B cell (primary cell): ENCODE results near the gene NKTR.

Source experiments
- EZH2 ChIP-seq: IDR thresholded peaks from 2 replicates; pipeline ENCODE4 v1.6.1; 2012; ENCODE audit warnings: borderline replicate concordance, low read depth, mild to moderate bottlenecking, moderate library complexity, low read length; ENCODE audit not compliant: insufficient read depth, poor library complexity, severe bottlenecking
- TF ChIP-seq, protein P1 (sequence below): fragments of 200-600 bp; IDR thresholded peaks from one replicate; pipeline ENCODE4 v1.8.0; 2022; ENCODE audit warnings: antibody characterized with exemption, mild to moderate bottlenecking

DNA sequence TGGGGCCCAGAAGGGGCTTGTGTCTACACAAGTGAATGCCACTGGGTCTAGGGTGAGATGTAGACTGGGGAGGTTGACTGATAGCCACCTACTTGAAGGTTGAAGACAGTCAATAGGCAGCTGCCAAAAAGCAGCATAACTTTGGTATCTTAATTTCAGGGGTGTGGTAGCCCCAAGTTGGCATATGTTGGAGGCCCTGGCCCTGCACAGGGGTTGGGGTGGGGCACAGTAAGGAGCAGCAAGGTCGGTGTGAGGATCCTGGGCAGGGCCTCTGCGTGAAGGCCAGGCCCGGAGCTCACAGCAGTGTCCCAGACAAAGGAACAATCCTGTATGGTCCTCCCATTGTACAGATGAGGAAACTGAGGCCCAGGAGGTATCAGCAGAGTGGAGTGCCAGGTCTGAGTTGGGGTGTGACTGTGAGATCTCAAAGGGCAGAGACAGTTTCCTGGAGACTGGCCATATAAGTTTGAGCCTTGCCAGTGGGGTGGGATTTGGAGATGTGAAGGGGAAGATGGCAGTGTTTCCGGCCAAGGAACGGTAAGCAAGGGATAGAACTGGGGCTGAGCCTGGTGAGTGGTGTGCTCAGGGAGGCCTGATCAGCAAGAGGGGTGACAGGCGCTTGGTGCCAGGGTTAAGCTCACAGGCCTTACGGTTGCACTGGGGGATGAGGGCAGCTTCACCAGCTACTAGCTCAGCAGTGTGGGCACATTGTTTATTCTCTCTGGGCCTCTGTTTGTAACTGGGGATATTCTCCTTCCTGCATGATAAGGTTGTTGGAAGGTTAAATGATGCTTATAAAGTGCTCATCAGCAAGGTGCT, 86.6 kb downstream of the NKTR start:
- TF ChIP-seq, protein P1, sequence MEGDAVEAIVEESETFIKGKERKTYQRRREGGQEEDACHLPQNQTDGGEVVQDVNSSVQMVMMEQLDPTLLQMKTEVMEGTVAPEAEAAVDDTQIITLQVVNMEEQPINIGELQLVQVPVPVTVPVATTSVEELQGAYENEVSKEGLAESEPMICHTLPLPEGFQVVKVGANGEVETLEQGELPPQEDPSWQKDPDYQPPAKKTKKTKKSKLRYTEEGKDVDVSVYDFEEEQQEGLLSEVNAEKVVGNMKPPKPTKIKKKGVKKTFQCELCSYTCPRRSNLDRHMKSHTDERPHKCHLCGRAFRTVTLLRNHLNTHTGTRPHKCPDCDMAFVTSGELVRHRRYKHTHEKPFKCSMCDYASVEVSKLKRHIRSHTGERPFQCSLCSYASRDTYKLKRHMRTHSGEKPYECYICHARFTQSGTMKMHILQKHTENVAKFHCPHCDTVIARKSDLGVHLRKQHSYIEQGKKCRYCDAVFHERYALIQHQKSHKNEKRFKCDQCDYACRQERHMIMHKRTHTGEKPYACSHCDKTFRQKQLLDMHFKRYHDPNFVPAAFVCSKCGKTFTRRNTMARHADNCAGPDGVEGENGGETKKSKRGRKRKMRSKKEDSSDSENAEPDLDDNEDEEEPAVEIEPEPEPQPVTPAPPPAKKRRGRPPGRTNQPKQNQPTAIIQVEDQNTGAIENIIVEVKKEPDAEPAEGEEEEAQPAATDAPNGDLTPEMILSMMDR, result no peak
- TF ChIP-seq EZH2, result no peak
